IMR-90 (cell line): ENCODE results near the gene INPP5J. TPM values are rescaled to one million over a fixed set of nuclear protein-coding genes. Genes with fewer than 3 reads are reported as not detected.

Experiments used
- ATAC-seq: fragments of 200-7000 bp; cut with Tn5 transposase; 2 replicates; pipeline ENCODE4 v1.9.1; 2020; ENCODE audit warnings: low read depth, mild to moderate bottlenecking, moderate library complexity
- BruUV-seq: library from RNA; stranded (reverse); fragments of 400-500 nt; replicated peaks from 2 replicates; lab custom pipeline; 2021; lab: Mats Ljungman, UMichigan
- CTCF ChIA-PET: fragments of 300-600 bp; formaldehyde crosslinking; extraction: SDS; loops from one replicate; lab custom pipeline; 2021; ENCODE audit warnings: antibody characterized with exemption; lab: Yijun Ruan, JAX
- POLR2A ChIA-PET: fragments of 300-600 bp; sonication (Branson Sonifier 250); formaldehyde crosslinking; loops from one replicate; lab custom pipeline; 2022; ENCODE audit warnings: antibody characterized with exemption; ENCODE audit not compliant: unreplicated experiment; lab: Charles Lee
- DNase-seq: peaks from one replicate; pipeline ENCODE4 v3.0.0; 2013
- H2AFZ ChIP-seq: replicated peaks from 2 replicates; pipeline ENCODE3; 2013; ENCODE audit warnings: low read length, mild to moderate bottlenecking; ENCODE audit not compliant: poor library complexity
- H2AK5ac ChIP-seq: 2 replicates; pipeline ENCODE4 v1.6.1; 2013; ENCODE audit warnings: low read depth, low read length, inconsistent platforms
- H2AK9ac ChIP-seq: replicated peaks from 2 replicates; pipeline ENCODE3; 2013; ENCODE audit warnings: mild to moderate bottlenecking, low read depth, low read length, moderate library complexity; ENCODE audit not compliant: poor library complexity
- H2BK120ac ChIP-seq: 2 replicates; pipeline ENCODE4 v1.6.1; 2013; ENCODE audit warnings: low read depth, low read length, inconsistent platforms
- H2BK15ac ChIP-seq: 3 replicates; pipeline ENCODE4 v1.6.1; 2013; ENCODE audit warnings: low read depth, low read length, inconsistent platforms
- H2BK20ac ChIP-seq: 2 replicates; pipeline ENCODE4 v1.6.1; 2013; ENCODE audit warnings: low read depth, mild to moderate bottlenecking, inconsistent platforms, low read length, moderate library complexity
- H2BK5ac ChIP-seq: 2 replicates; pipeline ENCODE4 v1.6.1; 2013; ENCODE audit warnings: mild to moderate bottlenecking, low read depth, low read length, inconsistent platforms; ENCODE audit not compliant: poor library complexity, severe bottlenecking
- H3K14ac ChIP-seq: replicated peaks from 2 replicates; pipeline ENCODE4 v1.6.1; 2013; ENCODE audit warnings: low read depth, low read length, inconsistent platforms
- H3K18ac ChIP-seq: 2 replicates; pipeline ENCODE4 v1.6.1; 2013; ENCODE audit warnings: low read depth, low read length, control low read depth
- H3K23ac ChIP-seq: 2 replicates; pipeline ENCODE4 v1.6.1; 2013; ENCODE audit warnings: low read depth, low read length, inconsistent platforms
- H3K27ac ChIP-seq: 2 replicates; pipeline ENCODE4 v1.5.1; 2013; ENCODE audit warnings: mild to moderate bottlenecking, control low read depth, low read length; ENCODE audit not compliant: insufficient read depth
- H3K27me3 ChIP-seq: 2 replicates; pipeline ENCODE4 v1.6.1; 2013; ENCODE audit warnings: low read length; ENCODE audit not compliant: control insufficient read depth, insufficient read depth
- H3K36me3 ChIP-seq: 2 replicates; pipeline ENCODE4 v1.6.1; 2013; ENCODE audit warnings: low read length, mixed read lengths; ENCODE audit not compliant: control insufficient read depth, insufficient read depth
- H3K4ac ChIP-seq: 2 replicates; pipeline ENCODE4 v1.6.1; 2013; ENCODE audit warnings: low read depth, low read length, inconsistent platforms
- H3K4me1 ChIP-seq: 2 replicates; pipeline ENCODE4 v1.6.1; 2013; ENCODE audit warnings: low read length, mixed read lengths; ENCODE audit not compliant: control insufficient read depth, insufficient read depth
- H3K4me2 ChIP-seq: 2 replicates; pipeline ENCODE4 v1.6.1; 2013; ENCODE audit warnings: low read depth, mild to moderate bottlenecking, control low read depth, low read length, moderate library complexity
- H3K4me3 ChIP-seq: 2 replicates; pipeline ENCODE4 v1.5.1; 2013; ENCODE audit warnings: low read depth, mild to moderate bottlenecking, control low read depth, low read length, moderate library complexity; ENCODE audit not compliant: insufficient read depth
- H3K56ac ChIP-seq: 2 replicates; pipeline ENCODE4 v1.6.1; 2013; ENCODE audit warnings: low read length, inconsistent platforms; ENCODE audit not compliant: insufficient read depth; ENCODE audit errors: extremely low read depth
- H3K79me1 ChIP-seq, 2 experiments: 2 replicates each; pipeline ENCODE4 v1.6.1; 2013; ENCODE audit warnings: low read length in 2 of 2, inconsistent platforms in 1 of 2, low read depth in 1 of 2
- H3K9ac ChIP-seq: 2 replicates; pipeline ENCODE4 v1.6.1; 2013; ENCODE audit warnings: low read depth, low read length, control low read depth
- H3K9me1 ChIP-seq: 2 replicates; pipeline ENCODE4 v1.6.1; 2013; ENCODE audit warnings: low read length, inconsistent platforms; ENCODE audit not compliant: insufficient read depth
- H3K9me3 ChIP-seq: 2 replicates; pipeline ENCODE4 v1.6.1; 2013; ENCODE audit warnings: low read length; ENCODE audit not compliant: control insufficient read depth, insufficient read depth
- H4K20me1 ChIP-seq: 2 replicates; pipeline ENCODE4 v1.6.1; 2013; ENCODE audit warnings: low read length, inconsistent platforms; ENCODE audit not compliant: insufficient read depth
- H4K5ac ChIP-seq: 2 replicates; pipeline ENCODE4 v1.6.1; 2013; ENCODE audit warnings: mild to moderate bottlenecking, low read depth, low read length, control low read depth
- H4K8ac ChIP-seq, 2 experiments: 2 replicates each; pipeline ENCODE4 v1.6.1; 2013; ENCODE audit warnings: low read depth in 2 of 2, low read length in 2 of 2, control low read depth in 1 of 2, inconsistent platforms in 1 of 2
- H4K91ac ChIP-seq: 2 replicates; pipeline ENCODE4 v1.6.1; 2013; ENCODE audit warnings: low read depth, low read length, inconsistent platforms; ENCODE audit not compliant: insufficient read depth
- BHLHE40 ChIP-seq: fragments of 150-350 bp; IDR thresholded peaks from 2 replicates; pipeline ENCODE4 v1.6.1; 2016; ENCODE audit warnings: mild to moderate bottlenecking, low read depth, low read length
- ELK1 ChIP-seq: fragments of 150-350 bp; IDR thresholded peaks from 2 replicates; pipeline ENCODE4 v1.6.1; 2016; ENCODE audit warnings: low read depth, mild to moderate bottlenecking, low read length, moderate library complexity, borderline replicate concordance
- MXI1 ChIP-seq: IDR thresholded peaks from 2 replicates; pipeline ENCODE4 v1.6.1; 2012; ENCODE audit warnings: low read depth, mild to moderate bottlenecking, low read length, moderate library complexity, borderline replicate concordance
- USF2 ChIP-seq: fragments of 150-350 bp; IDR thresholded peaks from 2 replicates; pipeline ENCODE4 v1.6.1; 2017; ENCODE audit warnings: mild to moderate bottlenecking, antibody characterized with exemption, low read length, low read depth
- WGBS, 2 experiments: methylation state at CpG; one replicate each; pipeline versions ENCODE4 v1.1.5 to v1.1.7; 2013; ENCODE audit warnings: missing lambda C conversion rate in 2 of 2; ENCODE audit not compliant: insufficient read length in 1 of 2; ENCODE audit errors: extremely low coverage in 2 of 2; 5-methylcytosine and 5-hydroxymethylcytosine counted together
- dilution Hi-C: fragments of 300-500 bp; cut with HindIII; formaldehyde crosslinking; loops from one replicate; pipeline ENCODE4 v1.14.3; 2018; ENCODE audit warnings: low sequenced_read_pairs; ENCODE audit not compliant: unreplicated experiment
- in situ Hi-C: fragments of 300-500 bp; cut with MboI; formaldehyde crosslinking; loops from 3 replicates; pipeline ENCODE4 v1.14.3; 2019; ENCODE audit warnings: low sequenced_read_pairs, inconsistent platforms, mixed read lengths
- intact Hi-C: fragments of 100-400 bp; cut with micrococcal nuclease; formaldehyde crosslinking; loops from 2 replicates; pipeline ENCODE4 v1.10.0; 2022
- microRNA-seq, 2 experiments: library from miRNA; stranded (forward) in 1 of 2; unstranded in 1 of 2; fragments of 10-50 nt in 1 of 2; fragments of <30 nt in 1 of 2; gene quantifications in 1 of 2; microRNA quantifications in 1 of 2; one replicate each; pipeline versions ENCODE3 to v1.1.0; 2013 to 2020; ENCODE audit not compliant: insufficient read depth in 1 of 2, insufficient read length in 1 of 2, unreplicated experiment in 1 of 2
- polyA plus RNA-seq, 3 experiments: library from polyadenylated mRNA; depleted of rRNA; stranded (reverse); fragments of >200 nt; gene quantifications; 2 replicates each; pipeline ENCODE4 v1.2.3, GENCODE V29; 2012; ENCODE audit warnings: low replicate concordance in 1 of 3
- small RNA-seq, 5 experiments: library from RNA; depleted of rRNA; stranded (forward); fragments of <200 nt; gene quantifications; one replicate each; pipeline ENCODE3, GENCODE V24; 2012
- total RNA-seq: library from RNA; depleted of rRNA; stranded (reverse); fragments of >200 nt; gene quantifications from 2 replicates; pipeline ENCODE4 v1.2.3, GENCODE V29; 2012; rRNA removed

The INPP5J gene
- total and polyA plus RNA-seq, 2 of the 4 experiments (the other 2 are of a cell fraction): 0.36 to 2.2 TPM

DNA sequence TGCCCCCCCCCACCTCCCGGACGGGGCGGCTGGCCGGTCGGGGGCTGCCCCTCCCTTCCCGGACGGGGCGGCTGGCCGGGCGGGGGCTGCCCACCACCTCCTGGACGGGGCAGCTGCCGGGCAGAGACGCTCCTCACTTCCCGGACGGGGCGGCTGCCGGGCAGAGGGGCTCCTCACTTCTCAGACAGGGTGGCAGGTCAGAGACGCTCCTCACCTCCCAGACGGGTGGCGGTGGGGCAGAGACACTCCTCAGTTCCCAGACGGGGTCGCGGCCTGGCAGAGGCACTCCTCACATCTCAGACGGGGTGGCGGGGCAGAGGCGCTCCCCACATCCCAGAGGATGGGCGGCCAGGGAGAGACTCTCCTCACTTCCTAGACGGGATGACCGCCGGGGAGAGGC, 61.2 kb downstream of the INPP5J start:
- dilution Hi-C loops: no loop called here
- H3K27ac ChIP-seq: no peak overlapping the region
- peaks cover 8% of the 10 kb centered on the region for H3K4me1 ChIP-seq
- peaks cover 23% of the 10 kb centered on the region for H3K9me1 ChIP-seq
- H3K79me1 ChIP-seq: peaks cover 18 to 68% of the 10 kb centered on the region in 2 experiments
- H2AFZ ChIP-seq: no peak overlapping the region
- H3K36me3 ChIP-seq: peaks cover 25% of the 10 kb centered on the region
- H3K56ac ChIP-seq: no peak overlapping the region
- no peak overlapping the region for H4K5ac ChIP-seq
- intact Hi-C loops: no loop called here
- no peak overlapping the region for H2AK9ac ChIP-seq
- H4K20me1 ChIP-seq: peaks cover 17% of the 10 kb centered on the region; the same call in 1 of the 2 replicates
- H2BK5ac ChIP-seq: no peak overlapping the region
- ATAC-seq (no peak), DNase-seq (no peak)
- no TSS peak for BruUV-seq
- H4K91ac ChIP-seq: no peak overlapping the region
- no peak overlapping the region for H3K4ac ChIP-seq
- no peak overlapping the region for H3K9ac ChIP-seq
- H2AK5ac ChIP-seq: no peak overlapping the region
- no peak overlapping the region for H4K8ac ChIP-seq
- no peaks in the 10 kb centered on the region for H3K9me3 ChIP-seq
- no peak overlapping the region for H3K18ac ChIP-seq
- H3K27me3 ChIP-seq: no peaks in the 10 kb centered on the region
- H2BK15ac ChIP-seq: no peak overlapping the region
- H2BK20ac ChIP-seq: no peak overlapping the region
- 95% methylated on average over 11 of the region's 30 CpGs; no CpG with 5 or more reads in 1 of the 2 experiments for WGBS, 2 experiments
- TF ChIP-seq USF2 (no peak), BHLHE40 (no peak), MXI1 (no peak), ELK1 (no peak)
- no peak overlapping the region for H3K4me3 ChIP-seq
- in situ Hi-C loops: no loop called here
- H3K23ac ChIP-seq: no peak overlapping the region
- POLR2A ChIA-PET: no interaction called here
- H3K4me2 ChIP-seq: no peak overlapping the region
- no peak overlapping the region for H3K14ac ChIP-seq
- H2BK120ac ChIP-seq: no peak overlapping the region
- CTCF ChIA-PET: no interaction called here

Small RNAs within 50 kb of the gene (microRNA-seq; reads per million reads assigned to microRNA genes)
- 9.5 to 203 reads per million in 2 experiments for gene MIR3928

Small RNAs within 50 kb of the gene (small RNA-seq; reads per million reads assigned to genes)
- 0 to 2.1 (median 0) reads per million in 5 experiments for gene MIR3928

Other genes with a start within 250 kb of the INPP5J start
- 20.6 and 24.7 TPM in 2 replicates for gene MORC2, start 154.2 kb upstream of the INPP5J start, total RNA-seq
- gene MORC2, start 154.2 kb upstream of the INPP5J start, polyA plus RNA-seq (2012; rRNA removed): 12.8 and 15.8 TPM in 2 replicates
- gene TUG1, start 153.7 kb upstream of the INPP5J start, total RNA-seq: 63.3 and 68.8 TPM in 2 replicates
- gene TUG1, start 153.7 kb upstream of the INPP5J start, polyA plus RNA-seq (2012; rRNA removed): 52.1 and 60.6 TPM in 2 replicates
- 47.2 and 53.6 TPM in 2 replicates for gene SMTN, start 41.6 kb upstream of the INPP5J start, total RNA-seq
- 63.7 and 65.1 TPM in 2 replicates for gene SMTN, start 41.6 kb upstream of the INPP5J start, polyA plus RNA-seq (2012; rRNA removed)
- gene SELENOM, start 15.4 kb upstream of the INPP5J start, total RNA-seq: 36.1 and 46.2 TPM in 2 replicates
- gene SELENOM, start 15.4 kb upstream of the INPP5J start, polyA plus RNA-seq (2012; rRNA removed): 270 and 369 TPM in 2 replicates
- under 0.01 TPM in 1 of 2 replicates, not detected in the other for gene PLA2G3, start 17.5 kb downstream of the INPP5J start, total RNA-seq
- gene PLA2G3, start 17.5 kb downstream of the INPP5J start, polyA plus RNA-seq (2012; rRNA removed): 0.07 and 0.12 TPM in 2 replicates
- 30.3 and 34.2 TPM in 2 replicates for gene RNF185, start 37.2 kb downstream of the INPP5J start, total RNA-seq
- gene RNF185, start 37.2 kb downstream of the INPP5J start, polyA plus RNA-seq (2012; rRNA removed): 33.6 and 38.7 TPM in 2 replicates
- 25.0 and 31.9 TPM in 2 replicates for gene LIMK2, start 89.3 kb downstream of the INPP5J start, total RNA-seq
- 14.0 and 14.5 TPM in 2 replicates for gene LIMK2, start 89.3 kb downstream of the INPP5J start, polyA plus RNA-seq (2012; rRNA removed)
- 12.9 and 13.3 TPM in 2 replicates for gene PIK3IP1, start 169.5 kb downstream of the INPP5J start, total RNA-seq
- 16.8 and 17.6 TPM in 2 replicates for gene PIK3IP1, start 169.5 kb downstream of the INPP5J start, polyA plus RNA-seq (2012; rRNA removed)
- gene PATZ1, start 223.4 kb downstream of the INPP5J start, total RNA-seq: 6.4 and 6.5 TPM in 2 replicates
- 9.2 and 10.5 TPM in 2 replicates for gene PATZ1, start 223.4 kb downstream of the INPP5J start, polyA plus RNA-seq (2012; rRNA removed)